K562 (cell line): ENCODE measurements around the gene OPRM1. TPM values are rescaled to one million over a fixed set of nuclear protein-coding genes. Genes with fewer than 3 reads are reported as not detected.

ENCODE experiments used
- ATAC-seq: fragments of 200-7000 bp; cut with Tn5 transposase; 3 replicates; pipeline ENCODE4 v1.9.1; 2020; ENCODE audit warnings: moderate library complexity
- BruUV-seq: library from RNA; stranded (reverse); fragments of 400-500 nt; replicated peaks from 2 replicates; lab custom pipeline; 2021; lab: Mats Ljungman, UMichigan
- CTCF ChIA-PET: fragments of 300-600 bp; formaldehyde crosslinking; extraction: SDS; loops from one replicate; lab custom pipeline; 2021; ENCODE audit warnings: low intra/inter-chr PET ratio; lab: Yijun Ruan, JAX
- POLR2A ChIA-PET: fragments of 300-600, 350-650 bp; sonication (Branson Sonifier 250); formaldehyde crosslinking; extraction: SDS; loops from one replicate; lab custom pipeline; 2021; ENCODE audit warnings: antibody characterized with exemption, inconsistent platforms; lab: Yijun Ruan, JAX
- DNase-seq, 4 experiments: peaks; one replicate each; pipeline versions ENCODE4 v3.0.0 to v3.0.0-alpha.2; 2011 to 2018; ENCODE audit warnings: low spot score in 3 of 4, mixed read lengths in 3 of 4; ENCODE audit errors: extremely low read depth in 1 of 4
- FAIRE-seq: peaks from 2 replicates; lab custom pipeline; 2011; peaks lifted over from hg19 to GRCh38; lab: Jason Lieb, UNC
- H2AFZ ChIP-seq: 2 replicates; pipeline ENCODE4 v1.6.0; 2011; ENCODE audit warnings: low read depth, low read length, control low read depth, inconsistent platforms
- H3K27ac ChIP-seq: fragments of 200-600 bp; 3 replicates; pipeline ENCODE4 v1.8.0; 2011; ENCODE audit warnings: low read depth, mild to moderate bottlenecking, control low read depth, inconsistent platforms, low read length, moderate library complexity, mixed read lengths; ENCODE audit errors: extremely low read depth
- H3K27me3 ChIP-seq, 2 experiments: fragments of 300-600 bp in 1 of 2; 2 replicates in 1 of 2; 3 replicates in 1 of 2; pipeline versions ENCODE4 v1.6.0 to v1.8.0; 2011; ENCODE audit warnings: inconsistent platforms in 2 of 2, low read length in 2 of 2, mild to moderate bottlenecking in 1 of 2, mixed read lengths in 1 of 2, moderate library complexity in 1 of 2; ENCODE audit not compliant: control insufficient read depth in 2 of 2, insufficient read depth in 2 of 2
- H3K36me3 ChIP-seq: fragments of 300-600 bp; 3 replicates; pipeline ENCODE4 v1.8.0; 2011; ENCODE audit warnings: mild to moderate bottlenecking, low read length, inconsistent platforms; ENCODE audit not compliant: control insufficient read depth, insufficient read depth
- H3K4me1 ChIP-seq, 2 experiments: fragments of 200-600 bp in 1 of 2; replicated peaks in 1 of 2; 2 replicates in 1 of 2; 3 replicates in 1 of 2; pipeline versions ENCODE4 v1.5.1 to v1.8.0; 2011; ENCODE audit warnings: inconsistent platforms in 2 of 2, low read length in 2 of 2, mild to moderate bottlenecking in 1 of 2, mixed read lengths in 1 of 2, moderate library complexity in 1 of 2; ENCODE audit not compliant: control insufficient read depth in 2 of 2, insufficient read depth in 2 of 2
- H3K4me2 ChIP-seq: 2 replicates; pipeline ENCODE4 v1.6.1; 2011; ENCODE audit warnings: low read length, control low read depth, inconsistent platforms, mixed read lengths; ENCODE audit not compliant: insufficient read depth
- H3K4me3 ChIP-seq: fragments of 200-600 bp; sonication (generic), shearing (Covaris generic); 2 replicates; pipeline ENCODE4 v1.5.1; 2016; ENCODE audit warnings: control low read depth, inconsistent platforms
- H3K79me2 ChIP-seq: fragments of 200-600 bp; 3 replicates; pipeline ENCODE4 v1.8.0; 2011; ENCODE audit warnings: low read length, inconsistent platforms; ENCODE audit not compliant: control insufficient read depth, insufficient read depth
- H3K9ac ChIP-seq, 2 experiments: 2 replicates each; pipeline versions ENCODE4 v1.6.0 to v1.6.1; 2011; ENCODE audit warnings: low read depth in 2 of 2, low read length in 2 of 2, control low read depth in 1 of 2, inconsistent platforms in 1 of 2, mild to moderate bottlenecking in 1 of 2, mixed read lengths in 1 of 2; ENCODE audit not compliant: insufficient read depth in 1 of 2
- H3K9me1 ChIP-seq: one replicate; pipeline ENCODE4 v1.6.0; 2011; ENCODE audit warnings: inconsistent platforms, mild to moderate bottlenecking, low read length, moderate library complexity; ENCODE audit not compliant: control insufficient read depth, insufficient read depth
- H3K9me3 ChIP-seq: replicated peaks from 2 replicates; pipeline ENCODE4 v1.5.1; 2011; ENCODE audit warnings: low read depth, low read length, inconsistent platforms; ENCODE audit not compliant: control insufficient read depth, insufficient read depth
- H4K20me1 ChIP-seq: replicated peaks from 2 replicates; pipeline ENCODE4 v1.6.1; 2011; ENCODE audit warnings: low read length, inconsistent platforms, mixed read lengths; ENCODE audit not compliant: control insufficient read depth, insufficient read depth
- C11orf30 ChIP-seq: fragments of 450-650 bp; IDR thresholded peaks from 2 replicates; pipeline ENCODE4 v1.6.1; 2016; ENCODE audit warnings: low read depth, mild to moderate bottlenecking
- CAMTA2 ChIP-seq: fragments of 250-450 bp; sonication (Bioruptor Pico); conservative IDR thresholded peaks from 2 replicates; pipeline ENCODE4 v1.5.1; 2022
- CHD1 ChIP-seq: fragments of 200-600 bp; sonication (generic); IDR thresholded peaks from one replicate; pipeline ENCODE4 v1.6.1; 2012; ENCODE audit warnings: mild to moderate bottlenecking, moderate library complexity, low read length, inconsistent platforms
- DIDO1 ChIP-seq: fragments of 450-650 bp; IDR thresholded peaks from 2 replicates; pipeline ENCODE4 v1.6.1; 2016; ENCODE audit warnings: low read depth, missing biosample characterization, missing genetic modification characterization
- ETV5 ChIP-seq: sonication (generic); formaldehyde crosslinking; IDR thresholded peaks from 2 replicates; pipeline ENCODE4 v1.4.0; 2020; ENCODE audit warnings: low read depth, mild to moderate bottlenecking, missing genetic modification reagents
- HDAC1 ChIP-seq, 2 experiments: fragments of 450-650 bp; IDR thresholded peaks; 2 replicates each; pipeline ENCODE4 v1.6.1; 2016 to 2017; ENCODE audit warnings: inconsistent platforms in 1 of 2, mild to moderate bottlenecking in 1 of 2, moderate library complexity in 1 of 2
- RNF2 ChIP-seq: sonication (generic); IDR thresholded peaks from 2 replicates; pipeline ENCODE4 v1.6.1; 2016
- SMARCC2 ChIP-seq: fragments of 450-650 bp; IDR thresholded peaks from 2 replicates; pipeline ENCODE4 v1.6.1; 2017; ENCODE audit warnings: antibody characterized with exemption, moderate library complexity, mild to moderate bottlenecking, low read depth
- SP1 ChIP-seq: sonication (generic); formaldehyde crosslinking; IDR thresholded peaks from 2 replicates; pipeline ENCODE4 v1.8.1; 2022; ENCODE audit warnings: mild to moderate bottlenecking, missing genetic modification reagents
- TRIM28 ChIP-seq: fragments of 450-650 bp; IDR thresholded peaks from 2 replicates; pipeline ENCODE4 v1.6.1; 2017
- ZNF263 ChIP-seq: sonication (generic); formaldehyde crosslinking; IDR thresholded peaks from 2 replicates; pipeline ENCODE4 v1.8.0; 2022; ENCODE audit warnings: mild to moderate bottlenecking, missing genetic modification reagents, borderline replicate concordance
- ZNF551 ChIP-seq: fragments of 250-450 bp; sonication (Bioruptor Pico); IDR thresholded peaks from 2 replicates; pipeline ENCODE4 v1.5.0; 2021; ENCODE audit warnings: mild to moderate bottlenecking, moderate library complexity
- WGBS: fragments of 100-300 bp; shearing (Covaris generic); methylation state at CpG from one replicate; pipeline ENCODE4 v1.1.6; 2016; ENCODE audit warnings: low coverage, mixed read lengths; ENCODE audit not compliant: insufficient coverage; ENCODE audit errors: missing lambda C conversion rate; 5-methylcytosine and 5-hydroxymethylcytosine counted together
- in situ Hi-C: fragments of 300-500 bp; cut with MboI; formaldehyde crosslinking; loops from 4 replicates; pipeline ENCODE4 v1.15.0; 2018; ENCODE audit warnings: inconsistent platforms, mixed read lengths
- intact Hi-C: fragments of 100-400 bp; cut with micrococcal nuclease; formaldehyde crosslinking; loops from 2 replicates; pipeline ENCODE4 v1.14.2; 2022
- polyA plus RNA-seq, 8 experiments: library from polyadenylated mRNA; depleted of rRNA in 4 of 8; stranded (reverse) in 5 of 8; unstranded in 3 of 8; fragments of >200 nt; fragmentation: Nextera tagmentation in 2 of 8; fragmentation: Illumina TruSeq in 1 of 8; extraction: Ambion mirVana in 2 of 8; extraction: Trizol in 1 of 8; gene quantifications; 2 replicates each; pipeline versions ENCODE4 v1.2.1 to v1.2.3, GENCODE V29; 2011 to 2014; ENCODE audit warnings: inconsistent platforms in 1 of 8, missing spikeins in 1 of 8
- total RNA-seq, 7 experiments: library from RNA; depleted of rRNA in 6 of 7; stranded (reverse); fragments of >200 nt in 6 of 7; fragmentation: Illumina TruSeq in 2 of 7; extraction: Trizol in 2 of 7; gene quantifications; 2 replicates each; pipeline versions ENCODE4 v1.2.1 to v1.2.3, GENCODE V29; 2011 to 2021; ENCODE audit warnings: low replicate concordance in 1 of 7

OPRM1 gene
- total and polyA plus RNA-seq, 9 of the 15 experiments (the other 6 are each of a cell fraction or from before 2014, with no cell fraction given), result not detected

- TF ChIP-seq CAMTA2 (CRISPR knock-in tag) (no peak), SP1 (CRISPR knock-in tag) (no peak), ZNF263 (CRISPR knock-in tag) (no peak), TRIM28 (no peak), DIDO1 (no peak), ETV5 (CRISPR knock-in tag) (no peak), RNF2 (no peak), C11orf30 (no peak), SMARCC2 (no peak), HDAC1 (IDR thresholded peaks at IDR 0.05) (no peak), CHD1 (no peak), ZNF551 (CRISPR knock-in tag) (no peak)
- TF ChIP-seq, all 486 proteins: peak for 0
- H4K20me1 ChIP-seq, result no peaks in the 10 kb centered on the region
- intact Hi-C loops (no loop called here), in situ Hi-C loops (no loop called here)
- ATAC-seq (no peak), DNase-seq (no peak), FAIRE-seq (no peak)
- WGBS, result 7% methylated on average over 1 of the region's 1 CpG
- no TSS peak for BruUV-seq
- no peak overlapping the region for H3K4me3 ChIP-seq
- no peak overlapping the region for H3K4me2 ChIP-seq
- peaks cover 2% of the 10 kb centered on the region for H3K9me3 ChIP-seq
- no peak overlapping the region for H3K9ac ChIP-seq
- H3K4me1 ChIP-seq, result no peaks in the 10 kb centered on the region
- ChIA-PET POLR2A (no interaction called here), CTCF (no interaction called here)
- H2AFZ ChIP-seq, result no peak overlapping the region
- H3K27ac ChIP-seq, result no peak overlapping the region
- H3K79me2 ChIP-seq, result no peaks in the 10 kb centered on the region
- H3K36me3 ChIP-seq, result no peaks in the 10 kb centered on the region
- H3K9me1 ChIP-seq, result no peaks in the 10 kb centered on the region
- no peaks in the 10 kb centered on the region for H3K27me3 ChIP-seq
These were observed 31.6 kb downstream of the OPRM1 start for GRCh38 chr6:154070657-154071056.
